ENCODE results near the gene CBFB.
"Not testable (repeated sequence)": the region's sequence is repeated elsewhere in the genome, so short reads cannot be mapped to it uniquely, and the experiment has no call there.

Gene CBFB

DNA sequence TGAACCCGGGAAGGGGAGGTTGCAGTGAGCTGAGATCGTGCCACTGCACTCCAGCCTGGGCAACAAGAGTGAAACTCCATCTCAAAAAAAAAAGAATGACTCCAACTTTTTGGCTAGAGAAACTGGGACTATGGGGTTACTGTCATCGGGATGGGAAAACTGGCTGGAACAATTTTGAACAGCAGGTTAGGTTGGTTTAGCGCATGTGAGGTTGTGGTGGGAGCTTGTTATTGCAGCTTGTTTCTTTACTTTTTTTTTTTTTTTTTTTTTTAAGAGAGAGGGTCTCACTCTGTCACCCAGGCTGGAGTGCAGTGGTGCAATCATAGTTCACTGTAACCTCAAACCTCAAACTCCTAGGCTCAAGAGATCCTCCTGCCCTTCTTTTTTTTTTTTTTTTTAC, 12.6 kb downstream of the CBFB start:
- not testable (repeated sequence) for DNase-seq (ENCODE audit: low read depth)

DNA sequence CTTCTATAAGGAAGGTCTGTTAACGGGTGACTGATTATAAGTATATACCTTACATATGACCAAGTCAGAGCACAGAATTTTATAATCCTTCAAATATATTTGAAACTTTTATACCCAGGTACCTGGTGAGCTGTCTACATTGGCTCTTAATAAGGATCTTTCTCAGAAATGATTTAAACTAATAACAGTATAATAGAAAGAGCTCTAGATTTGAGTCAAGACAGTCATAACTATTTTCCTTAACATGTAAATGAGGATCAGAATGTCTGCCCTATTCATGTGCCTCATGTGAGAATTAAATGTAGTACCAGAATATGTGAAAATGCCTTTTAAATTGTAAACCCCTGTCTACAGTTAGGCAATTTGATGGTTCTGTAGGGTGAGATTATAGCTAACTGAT, 14.5 kb downstream of the CBFB start:
- DNase-seq (ENCODE audit: low read depth): no peak

DNA sequence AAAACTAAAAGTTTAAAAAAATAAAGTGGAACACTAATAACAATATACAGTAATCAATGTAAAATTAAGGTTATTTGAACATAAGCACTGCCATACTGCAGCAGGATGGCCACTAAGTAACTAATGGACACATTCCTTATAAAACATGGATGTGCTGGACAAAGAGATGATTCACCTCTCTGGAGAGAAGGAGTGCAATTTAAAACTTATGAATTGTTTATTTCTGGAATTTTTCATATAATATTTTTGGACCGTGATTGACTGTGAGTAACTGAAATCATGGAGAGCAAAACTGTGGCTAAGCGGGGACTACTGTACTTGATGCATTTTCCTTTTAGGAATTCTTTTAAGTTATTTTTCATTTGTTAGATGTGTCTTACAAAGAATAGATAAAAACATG, 21.8 kb downstream of the CBFB start:
- no peak for DNase-seq (ENCODE audit: low read depth)

- no peak for DNase-seq (ENCODE audit: low read depth)
These were observed 23.4 kb downstream of the CBFB start for GRCh38 chr16:67052399-67052798.

GRCh38 chr16:67053767-67054334, 24.9 kb downstream of the CBFB start:
- DNase-seq (ENCODE audit: low read depth): no peak

DNA sequence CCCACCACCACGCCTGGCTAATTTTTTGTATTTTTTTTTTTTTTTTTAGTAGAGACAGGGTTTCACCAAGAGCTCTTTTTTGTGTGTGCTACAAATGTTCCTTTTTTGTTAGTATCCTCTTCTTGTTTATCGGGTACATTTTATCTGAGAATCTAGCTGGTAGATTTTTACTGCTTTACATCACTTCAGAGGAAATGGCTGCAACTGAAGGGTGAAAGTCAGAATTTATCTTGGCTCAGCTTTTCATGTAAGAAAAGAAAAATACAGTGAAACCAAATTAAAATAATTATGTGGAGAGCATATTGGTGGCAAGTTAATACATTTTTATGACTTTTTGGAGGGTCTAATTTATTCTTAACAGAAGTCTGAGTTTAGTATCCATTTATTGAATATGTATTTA, 26.0 kb downstream of the CBFB start:
- DNase-seq (ENCODE audit: low read depth): no peak

- no peak for DNase-seq (ENCODE audit: low read depth)
These were observed 27.0 kb downstream of the CBFB start for GRCh38 chr16:67055712-67056487.

DNA sequence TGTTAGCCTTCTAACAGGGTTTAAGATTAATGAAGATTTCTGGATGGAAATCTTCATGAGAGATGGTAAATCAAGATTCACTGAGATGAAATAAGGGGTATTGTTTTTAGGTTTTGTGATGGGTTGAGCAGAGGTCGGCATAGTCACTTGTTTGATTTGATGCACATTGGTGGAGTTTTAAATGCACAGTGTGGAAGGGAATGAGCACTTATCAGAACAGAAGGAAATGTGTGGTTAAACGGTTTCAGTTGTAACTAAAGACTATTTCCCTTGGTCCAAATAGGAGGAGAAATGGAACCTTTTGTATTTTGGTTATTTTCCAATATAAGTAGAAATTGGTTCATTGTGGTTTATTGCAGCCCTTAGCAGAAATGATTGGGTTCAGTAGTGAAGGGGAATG, 34.1 kb downstream of the CBFB start:
- DNase-seq (ENCODE audit: low read depth): no peak

DNA sequence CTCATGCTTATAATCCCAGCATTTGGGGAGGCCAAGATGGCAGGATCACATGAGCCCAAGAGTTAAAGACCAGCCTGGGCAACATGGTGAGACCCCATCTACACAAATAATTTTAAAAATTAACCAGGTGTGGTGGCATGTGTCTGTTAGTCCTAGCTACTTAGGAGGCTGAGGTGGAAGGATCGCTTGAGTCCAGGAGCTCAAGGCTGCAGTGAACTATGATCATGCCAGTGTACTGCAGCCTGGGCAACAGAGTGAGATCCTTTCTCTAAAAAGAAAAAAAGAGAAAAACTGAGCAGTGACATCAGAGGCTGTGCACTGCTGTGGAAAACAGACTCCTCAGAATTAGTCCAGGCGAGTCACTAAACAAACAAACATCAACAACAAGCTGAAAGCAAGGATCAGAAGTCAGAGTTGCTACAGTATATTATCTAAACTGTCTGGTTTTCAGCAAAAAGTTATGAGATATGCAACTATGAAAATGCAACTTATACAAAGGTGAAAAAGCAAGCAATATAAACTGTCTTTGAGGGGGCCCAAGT, 39.3 kb downstream of the CBFB start:
- DNase-seq (ENCODE audit: low read depth): no peak

- DNase-seq (ENCODE audit: low read depth): no peak
These were observed 42.6 kb downstream of the CBFB start for GRCh38 chr16:67071476-67072048.

DNA sequence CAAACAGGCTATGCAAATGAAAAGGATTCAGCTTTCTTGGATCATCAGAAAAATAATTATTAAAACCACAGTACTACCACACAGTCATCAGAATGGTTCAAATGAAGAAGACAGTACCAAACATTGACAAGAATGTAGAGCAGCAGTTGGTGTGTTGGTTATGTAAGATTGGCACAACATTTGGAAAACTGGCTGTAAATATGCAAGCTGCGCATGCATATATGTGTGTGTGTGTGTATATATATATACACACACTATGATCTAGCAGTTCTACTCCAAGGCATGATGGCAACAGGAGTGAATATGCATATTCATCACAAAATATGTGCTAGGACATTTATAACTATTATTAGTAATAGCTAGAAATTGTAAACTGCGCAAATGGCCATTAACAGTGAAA, 46.4 kb downstream of the CBFB start:
- no peak for DNase-seq (ENCODE audit: low read depth)

- no peak for DNase-seq (ENCODE audit: low read depth)
These were observed 48.9 kb downstream of the CBFB start for GRCh38 chr16:67077871-67078270.

- DNase-seq (ENCODE audit: low read depth): no peak
These were observed 53.2 kb downstream of the CBFB start for GRCh38 chr16:67082100-67082499.

GRCh38 chr16:67082891-67083290, 53.9 kb downstream of the CBFB start:
- DNase-seq (ENCODE audit: low read depth): no peak

DNA sequence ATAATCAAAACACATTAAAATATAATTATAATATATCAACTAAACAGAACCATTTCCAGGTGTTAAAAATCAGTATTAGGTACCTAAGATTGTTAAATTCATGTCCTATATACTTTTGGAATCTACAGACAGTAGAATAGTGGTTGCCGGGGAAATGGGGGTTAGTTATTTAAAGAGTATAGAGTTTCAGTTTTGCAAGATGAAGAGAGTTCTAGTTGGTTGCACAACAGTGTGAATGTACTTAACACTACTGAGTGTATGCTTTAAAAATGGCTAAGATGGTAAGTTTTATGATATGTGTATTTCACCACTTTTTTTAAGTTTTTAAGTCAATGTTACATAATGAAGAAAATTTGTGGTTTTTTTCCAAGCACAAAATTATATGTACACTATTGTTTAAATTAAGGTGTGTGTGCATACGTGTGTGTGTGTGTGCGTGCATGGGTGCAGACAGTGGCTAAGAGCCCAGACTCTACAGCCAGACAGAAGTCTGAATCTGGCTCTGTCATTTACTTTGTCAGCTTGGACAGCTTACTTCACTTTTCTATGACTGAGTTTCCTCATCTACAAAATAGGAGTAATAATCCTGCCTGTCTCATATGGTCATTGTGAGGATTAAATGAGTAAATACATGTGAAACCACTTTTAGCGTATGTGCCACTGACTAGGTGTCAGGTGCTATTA, 55.5 kb downstream of the CBFB start:
- DNase-seq (ENCODE audit: low read depth): no peak

DNA sequence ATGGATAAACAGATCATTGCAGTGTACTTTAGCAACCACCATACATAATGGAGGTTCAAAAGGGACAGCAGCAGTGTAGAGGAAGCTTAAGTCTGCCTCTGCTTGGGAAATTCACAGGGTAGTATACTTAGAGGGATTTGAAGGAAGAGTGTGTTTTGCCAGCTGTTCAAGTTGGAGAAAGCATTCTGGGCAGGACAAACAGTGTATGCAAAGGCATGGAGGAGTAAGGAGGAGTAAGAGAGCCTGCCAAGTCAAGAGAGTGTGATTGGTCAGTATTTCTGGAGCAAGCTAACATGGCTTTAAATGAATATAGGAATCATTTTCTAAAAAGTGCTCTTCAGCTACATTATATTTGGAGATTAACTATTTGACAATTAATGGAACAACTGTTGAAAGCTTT, 57.9 kb downstream of the CBFB start:
- no peak for DNase-seq (ENCODE audit: low read depth)

DNA sequence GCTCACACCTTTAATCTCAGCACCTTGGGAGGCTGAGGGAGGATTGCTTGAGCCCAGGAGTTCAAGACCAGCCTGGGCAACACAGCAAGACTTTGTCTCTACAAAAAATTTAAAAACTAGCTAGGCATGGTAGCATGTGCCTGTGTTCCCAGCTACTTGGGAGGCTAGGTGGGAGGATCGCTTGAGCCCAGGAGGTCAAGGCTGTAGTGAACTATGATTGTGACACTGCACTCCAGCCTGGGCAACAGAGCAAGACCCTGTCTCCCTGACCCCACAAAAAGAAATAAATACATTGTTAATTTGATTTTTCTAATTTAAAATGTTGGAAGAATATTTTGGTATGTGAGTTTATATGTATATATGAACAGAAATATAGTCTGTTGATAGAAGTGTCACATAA, 58.3 kb downstream of the CBFB start:
- DNase-seq (ENCODE audit: low read depth): no peak

DNA sequence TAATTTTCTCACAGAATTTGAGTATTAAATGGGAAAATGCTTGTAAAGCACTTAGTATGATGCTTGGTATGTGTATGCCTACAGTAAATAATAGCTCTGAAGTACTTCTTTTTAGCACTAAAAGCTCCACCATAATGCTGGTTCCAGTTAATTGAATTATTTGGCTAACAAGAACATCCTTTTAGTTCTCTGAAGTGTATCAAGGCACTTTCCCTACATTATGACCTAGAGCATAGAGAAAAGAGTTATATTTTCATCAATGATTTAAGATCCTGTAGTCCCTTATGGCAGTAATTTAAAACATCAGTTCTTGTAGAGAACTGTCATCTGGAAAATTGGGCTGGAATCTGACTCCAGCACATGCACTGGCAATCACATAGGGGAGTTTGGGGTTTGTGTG, 58.9 kb downstream of the CBFB start:
- DNase-seq (ENCODE audit: low read depth): no peak

DNA sequence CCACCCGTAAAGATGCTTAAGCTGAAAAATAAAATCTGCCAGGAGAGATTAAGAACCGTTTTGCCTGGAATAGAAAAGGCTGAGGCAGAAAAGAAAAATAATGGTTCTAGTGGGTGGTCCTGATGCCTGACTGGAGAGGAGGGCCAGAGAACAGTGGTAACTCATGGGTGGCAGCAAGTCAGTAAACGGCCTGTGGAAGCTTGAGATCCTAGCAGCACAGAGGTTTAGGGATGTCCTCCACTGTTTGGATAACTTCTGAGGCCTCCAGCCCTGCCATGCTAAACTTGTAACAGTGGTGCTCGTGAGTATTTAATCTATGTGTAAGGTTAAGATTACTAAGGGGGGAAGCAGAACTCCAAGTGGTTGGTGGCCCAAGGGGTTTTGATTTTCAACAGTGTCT, 59.6 kb downstream of the CBFB start:
- no peak for DNase-seq (ENCODE audit: low read depth)

- DNase-seq (ENCODE audit: low read depth): no peak
These were observed 60.2 kb downstream of the CBFB start for GRCh38 chr16:67089101-67089500.

- DNase-seq (ENCODE audit: low read depth): no peak
These were observed 63.1 kb downstream of the CBFB start for GRCh38 chr16:67091906-67092566.

- no peak for DNase-seq (ENCODE audit: low read depth)
These were observed 64.3 kb downstream of the CBFB start for GRCh38 chr16:67093098-67093726.
